Coronary artery (tissue), 2 donors: ENCODE data around the gene PTTG1.

Source experiments
- DNase-seq: peaks from one replicate; pipeline ENCODE4 v3.0.0-alpha.2; 2017; ENCODE audit warnings: low spot score
- H3K27ac ChIP-seq, 2 donors: fragments of 200-600 bp; sonication (generic); one replicate each; pipeline ENCODE4 v1.5.1; 2016 to 2019
- H3K4me3 ChIP-seq: fragments of 200-600 bp; sonication (generic); 2 replicates; pipeline ENCODE4 v1.5.1; 2016; ENCODE audit warnings: mild to moderate bottlenecking, moderate library complexity
- CTCF ChIP-seq: fragments of 200-600 bp; sonication (generic); IDR thresholded peaks from one replicate; pipeline ENCODE4 v1.5.1; 2019; ENCODE audit warnings: antibody characterized with exemption

Gene PTTG1

GRCh38 chr5:160380041-160380440 lies 41.6 kb upstream of the PTTG1 start:
- DNase-seq = no peak
- H3K27ac ChIP-seq = no peak overlapping the region
- no peak overlapping the region for H3K4me3 ChIP-seq
- no peak for TF ChIP-seq CTCF

- no peak overlapping the region for H3K4me3 ChIP-seq
- no peak for TF ChIP-seq CTCF
- no peak for DNase-seq
- no peak overlapping the region for H3K27ac ChIP-seq
These were observed 39.3 kb upstream of the PTTG1 start for GRCh38 chr5:160382346-160382745.

GRCh38 chr5:160384681-160385080 lies 37.0 kb upstream of the PTTG1 start:
- no peak for DNase-seq
- no peak for TF ChIP-seq CTCF
- no peak overlapping the region for H3K27ac ChIP-seq
- H3K4me3 ChIP-seq = no peak overlapping the region

- DNase-seq = no peak
- TF ChIP-seq CTCF = no peak
- H3K4me3 ChIP-seq = no peak overlapping the region
- no peak overlapping the region for H3K27ac ChIP-seq
These were observed 36.2 kb upstream of the PTTG1 start for GRCh38 chr5:160385496-160385895.

- no peak for DNase-seq
- H3K27ac ChIP-seq = no peak overlapping the region
- H3K4me3 ChIP-seq = no peak overlapping the region
- no peak for TF ChIP-seq CTCF
These were observed 34.2 kb upstream of the PTTG1 start for GRCh38 chr5:160387445-160387844.

- TF ChIP-seq CTCF = peak; percentile 34
- Histone ChIP-seq H3K27ac (no peak overlapping the region), H3K4me3 (no peak overlapping the region)
- DNase-seq = no peak
These were observed 30.6 kb upstream of the PTTG1 start for GRCh38 chr5:160390787-160391696.

- no peak overlapping the region for H3K4me3 ChIP-seq
- DNase-seq = no peak
- TF ChIP-seq CTCF = no peak
- H3K27ac ChIP-seq = no peak overlapping the region
These were observed 26.5 kb upstream of the PTTG1 start for GRCh38 chr5:160395111-160395510.
